Muscle layer of duodenum (tissue), 2 donors: ENCODE results near the gene GRIK1.

ENCODE experiments used
- H3K27ac ChIP-seq: one replicate; pipeline ENCODE4 v1.7.0; 2013; ENCODE audit warnings: mild to moderate bottlenecking, low read length
- H3K27me3 ChIP-seq: one replicate; pipeline ENCODE4 v1.7.0; 2013; ENCODE audit warnings: low read depth, mild to moderate bottlenecking, control low read depth, low read length
- H3K36me3 ChIP-seq, 2 donors: one replicate each; pipeline ENCODE4 v1.7.0; 2013; ENCODE audit warnings: low read length in 2 of 2, control low read depth in 1 of 2, mild to moderate bottlenecking in 1 of 2; ENCODE audit not compliant: insufficient read depth in 2 of 2, control insufficient read depth in 1 of 2
- H3K4me1 ChIP-seq, 2 donors: one replicate each; pipeline ENCODE4 v1.7.0; 2013; ENCODE audit warnings: low read length in 2 of 2, mild to moderate bottlenecking in 2 of 2, control low read depth in 1 of 2, moderate library complexity in 1 of 2; ENCODE audit not compliant: insufficient read depth in 2 of 2, control insufficient read depth in 1 of 2
- H3K4me3 ChIP-seq, 2 donors: one replicate each; pipeline ENCODE4 v1.7.0; 2013; ENCODE audit warnings: low read length in 2 of 2, low read depth in 1 of 2, mild to moderate bottlenecking in 1 of 2
- H3K9me3 ChIP-seq, 2 donors: one replicate each; pipeline ENCODE4 v1.7.0; 2013; ENCODE audit warnings: low read length in 2 of 2, control low read depth in 1 of 2, mild to moderate bottlenecking in 1 of 2; ENCODE audit not compliant: control insufficient read depth in 1 of 2
- donor health status: healthy.

The GRIK1 gene

GRCh38 chr21:29715089-29715488 is 224.7 kb downstream of the GRIK1 start:
- H3K4me1 ChIP-seq = no peaks in the 10 kb centered on the region
- no peaks in the 10 kb centered on the region for H3K9me3 ChIP-seq
- no peak overlapping the region for H3K27ac ChIP-seq
- H3K27me3 ChIP-seq = no peaks in the 10 kb centered on the region
- H3K4me3 ChIP-seq = no peak overlapping the region
- H3K36me3 ChIP-seq = no peaks in the 10 kb centered on the region

- H3K4me1 ChIP-seq = no peaks in the 10 kb centered on the region
- H3K4me3 ChIP-seq = no peak overlapping the region
- H3K36me3 ChIP-seq = no peaks in the 10 kb centered on the region
- H3K9me3 ChIP-seq = no peaks in the 10 kb centered on the region
- no peaks in the 10 kb centered on the region for H3K27me3 ChIP-seq
- H3K27ac ChIP-seq = no peak overlapping the region
Observed at GRCh38 chr21:29712818-29713217, 227.0 kb downstream of the GRIK1 start.

- no peaks in the 10 kb centered on the region for H3K36me3 ChIP-seq
- no peaks in the 10 kb centered on the region for H3K27me3 ChIP-seq
- H3K4me1 ChIP-seq = no peaks in the 10 kb centered on the region
- H3K9me3 ChIP-seq = no peaks in the 10 kb centered on the region
- H3K27ac ChIP-seq = no peak overlapping the region
- H3K4me3 ChIP-seq = no peak overlapping the region
Observed at GRCh38 chr21:29711236-29711635, 228.6 kb downstream of the GRIK1 start.

- H3K36me3 ChIP-seq = no peaks in the 10 kb centered on the region
Observed at GRCh38 chr21:29710498-29710897, 229.3 kb downstream of the GRIK1 start.

GRCh38 chr21:29708401-29708800 is 231.4 kb downstream of the GRIK1 start:
- Histone ChIP-seq H3K27me3 (no peaks in the 10 kb centered on the region), H3K27ac (no peak overlapping the region), H3K4me1 (no peaks in the 10 kb centered on the region), H3K36me3 (no peaks in the 10 kb centered on the region), H3K9me3 (no peaks in the 10 kb centered on the region), H3K4me3 (no peak overlapping the region)

More at GRCh38 chr21:29710498-29710897, 229.3 kb downstream of the GRIK1 start:
- H3K27ac ChIP-seq = no peak overlapping the region
- H3K4me3 ChIP-seq = no peak overlapping the region
- no peaks in the 10 kb centered on the region for H3K27me3 ChIP-seq
- H3K4me1 ChIP-seq = no peaks in the 10 kb centered on the region
- H3K9me3 ChIP-seq = no peaks in the 10 kb centered on the region

- H3K4me1 ChIP-seq = no peaks in the 10 kb centered on the region
- no peak overlapping the region for H3K27ac ChIP-seq
- no peaks in the 10 kb centered on the region for H3K27me3 ChIP-seq
- no peaks in the 10 kb centered on the region for H3K9me3 ChIP-seq
- no peaks in the 10 kb centered on the region for H3K36me3 ChIP-seq
- no peak overlapping the region for H3K4me3 ChIP-seq
Observed at GRCh38 chr21:29704719-29705118, 235.1 kb downstream of the GRIK1 start.

GRCh38 chr21:29701676-29702075 is 238.1 kb downstream of the GRIK1 start:
- no peaks in the 10 kb centered on the region for H3K27me3 ChIP-seq
- H3K27ac ChIP-seq = no peak overlapping the region
- H3K4me1 ChIP-seq = no peaks in the 10 kb centered on the region
- H3K4me3 ChIP-seq = no peak overlapping the region
- no peaks in the 10 kb centered on the region for H3K36me3 ChIP-seq
- peaks cover 0 to 7% of the 10 kb centered on the region in 2 donors for H3K9me3 ChIP-seq

- Histone ChIP-seq H3K4me1 (no peaks in the 10 kb centered on the region), H3K9me3 (peaks cover 0 to 7% of the 10 kb centered on the region in 2 donors), H3K27ac (no peak overlapping the region), H3K27me3 (no peaks in the 10 kb centered on the region), H3K36me3 (no peaks in the 10 kb centered on the region), H3K4me3 (no peak overlapping the region)
Observed at GRCh38 chr21:29697555-29698193, 242.1 kb downstream of the GRIK1 start.

GRCh38 chr21:29696937-29697336 is 242.9 kb downstream of the GRIK1 start:
- Histone ChIP-seq H3K9me3 (peaks cover 0 to 7% of the 10 kb centered on the region in 2 donors), H3K4me1 (no peaks in the 10 kb centered on the region), H3K36me3 (no peaks in the 10 kb centered on the region), H3K27ac (no peak overlapping the region), H3K4me3 (no peak overlapping the region), H3K27me3 (no peaks in the 10 kb centered on the region)

GRCh38 chr21:29691616-29692491 is 247.9 kb downstream of the GRIK1 start:
- H3K36me3 ChIP-seq = no peaks in the 10 kb centered on the region
- no peaks in the 10 kb centered on the region for H3K9me3 ChIP-seq
- no peaks in the 10 kb centered on the region for H3K27me3 ChIP-seq
- H3K4me1 ChIP-seq = no peaks in the 10 kb centered on the region
- no peak overlapping the region for H3K4me3 ChIP-seq
- no peak overlapping the region for H3K27ac ChIP-seq

GRCh38 chr21:29689753-29690152 is 250.0 kb downstream of the GRIK1 start:
- Histone ChIP-seq H3K4me1 (no peaks in the 10 kb centered on the region), H3K36me3 (no peaks in the 10 kb centered on the region), H3K27me3 (no peaks in the 10 kb centered on the region), H3K27ac (no peak overlapping the region), H3K9me3 (no peaks in the 10 kb centered on the region), H3K4me3 (no peak overlapping the region)
